Measurements from ENCODE around the gene TNNC1.

The TNNC1 gene

GRCh38 chr3:52470920-52471319 is 17.1 kb upstream of the TNNC1 start:
- in situ Hi-C loops (cut with HindIII; ENCODE audit: low sequenced_read_pairs) = no loop called here
- no peak overlapping the region for H3K4me3 ChIP-seq (ENCODE audit: low read depth, low read length)
- no peak for DNase-seq (ENCODE audit: low read depth, low spot score)
- TF ChIP-seq, protein P1, sequence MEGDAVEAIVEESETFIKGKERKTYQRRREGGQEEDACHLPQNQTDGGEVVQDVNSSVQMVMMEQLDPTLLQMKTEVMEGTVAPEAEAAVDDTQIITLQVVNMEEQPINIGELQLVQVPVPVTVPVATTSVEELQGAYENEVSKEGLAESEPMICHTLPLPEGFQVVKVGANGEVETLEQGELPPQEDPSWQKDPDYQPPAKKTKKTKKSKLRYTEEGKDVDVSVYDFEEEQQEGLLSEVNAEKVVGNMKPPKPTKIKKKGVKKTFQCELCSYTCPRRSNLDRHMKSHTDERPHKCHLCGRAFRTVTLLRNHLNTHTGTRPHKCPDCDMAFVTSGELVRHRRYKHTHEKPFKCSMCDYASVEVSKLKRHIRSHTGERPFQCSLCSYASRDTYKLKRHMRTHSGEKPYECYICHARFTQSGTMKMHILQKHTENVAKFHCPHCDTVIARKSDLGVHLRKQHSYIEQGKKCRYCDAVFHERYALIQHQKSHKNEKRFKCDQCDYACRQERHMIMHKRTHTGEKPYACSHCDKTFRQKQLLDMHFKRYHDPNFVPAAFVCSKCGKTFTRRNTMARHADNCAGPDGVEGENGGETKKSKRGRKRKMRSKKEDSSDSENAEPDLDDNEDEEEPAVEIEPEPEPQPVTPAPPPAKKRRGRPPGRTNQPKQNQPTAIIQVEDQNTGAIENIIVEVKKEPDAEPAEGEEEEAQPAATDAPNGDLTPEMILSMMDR (IDR thresholded peaks at IDR 0.05; ENCODE audit: low read depth, low read length) = no peak

DNA sequence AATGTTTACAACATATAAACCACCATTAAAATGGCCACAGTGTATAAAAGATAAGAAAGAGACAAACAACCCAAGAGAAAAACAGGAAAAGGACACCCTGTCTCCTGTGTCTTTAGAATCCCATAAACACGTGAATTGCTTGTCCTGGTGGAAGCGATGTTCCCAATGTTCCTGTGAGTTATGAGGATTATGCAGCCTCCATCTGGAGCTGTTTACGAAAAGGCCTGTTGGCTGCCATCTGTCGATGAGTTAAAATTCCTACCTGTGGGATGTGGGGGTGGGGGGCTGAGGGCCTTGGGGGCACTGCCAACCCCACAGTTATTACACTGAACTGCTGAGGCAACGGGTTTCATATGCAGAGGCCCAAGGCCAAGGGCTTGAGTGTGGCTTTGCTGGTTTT is 15.2 kb upstream of the TNNC1 start:
- in situ Hi-C loops (cut with HindIII; ENCODE audit: low sequenced_read_pairs) = no loop called here
- DNase-seq (ENCODE audit: low read depth, low spot score) = no peak
- TF ChIP-seq, protein P1 (IDR thresholded peaks at IDR 0.05; ENCODE audit: low read depth, low read length) = no peak
- no peak overlapping the region for H3K4me3 ChIP-seq (ENCODE audit: low read depth, low read length)

- no peak overlapping the region for H3K4me3 ChIP-seq (ENCODE audit: low read depth, low read length)
- in situ Hi-C loops (cut with HindIII; ENCODE audit: low sequenced_read_pairs) = no loop called here
- TF ChIP-seq, protein P1 (IDR thresholded peaks at IDR 0.05; ENCODE audit: low read depth, low read length) = no peak
- DNase-seq (ENCODE audit: low read depth, low spot score) = no peak
These were observed 14.5 kb upstream of the TNNC1 start for GRCh38 chr3:52468336-52468735.

DNA sequence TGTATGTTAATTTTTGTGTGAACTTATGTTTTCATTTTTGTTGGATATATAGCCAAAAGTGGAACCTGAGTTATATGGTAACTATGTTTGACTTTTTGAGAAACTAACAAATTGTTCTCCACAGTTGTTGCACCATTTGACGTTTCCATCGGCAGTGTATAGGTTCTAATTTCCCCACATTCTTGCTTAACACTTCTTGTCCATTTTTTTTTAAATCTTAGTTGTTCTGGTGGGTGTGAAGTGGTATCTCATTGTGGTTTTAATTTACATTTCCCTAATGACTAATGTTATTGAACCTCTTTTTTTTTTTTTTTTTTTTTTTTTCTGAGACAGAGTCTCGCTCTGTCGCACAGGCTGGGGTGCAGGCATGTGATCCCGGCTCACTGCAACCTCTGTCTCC is 9.6 kb upstream of the TNNC1 start:
- in situ Hi-C loops (cut with HindIII; ENCODE audit: low sequenced_read_pairs) = no loop called here
- TF ChIP-seq, protein P1 (IDR thresholded peaks at IDR 0.05; ENCODE audit: low read depth, low read length) = no peak
- DNase-seq (ENCODE audit: low read depth, low spot score) = no peak
- no peak overlapping the region for H3K4me3 ChIP-seq (ENCODE audit: low read depth, low read length)

DNA sequence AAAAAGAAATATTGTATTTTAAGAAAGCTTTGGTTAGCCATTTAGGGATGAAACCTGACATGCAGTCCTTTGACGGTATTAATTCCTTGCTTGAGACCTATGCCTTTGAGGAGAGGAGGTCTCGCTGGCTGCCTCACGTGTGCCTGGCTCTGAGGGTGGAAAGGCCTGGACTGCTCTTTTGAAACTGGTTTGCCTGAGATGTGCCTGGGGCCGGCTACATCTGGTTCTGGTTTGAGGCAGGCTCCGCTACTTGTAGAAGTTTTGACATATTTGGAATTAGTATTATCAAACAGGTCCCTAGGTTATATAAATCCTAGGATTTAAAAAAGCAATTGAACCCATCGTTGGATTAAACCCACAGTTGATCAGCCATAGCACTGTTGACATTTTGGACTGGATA is 8.0 kb upstream of the TNNC1 start:
- H3K4me3 ChIP-seq (ENCODE audit: low read depth, low read length) = no peak overlapping the region
- in situ Hi-C loops (cut with HindIII; ENCODE audit: low sequenced_read_pairs) = no loop called here

GRCh38 chr3:52458770-52459545 is 5.1 kb upstream of the TNNC1 start:
- TF ChIP-seq, protein P1 (IDR thresholded peaks at IDR 0.05; ENCODE audit: low read depth, low read length) = no peak
- in situ Hi-C loops (cut with HindIII; ENCODE audit: low sequenced_read_pairs) = no loop called here
- no peak for DNase-seq (ENCODE audit: low read depth, low spot score)
- no peak overlapping the region for H3K4me3 ChIP-seq (ENCODE audit: low read depth, low read length)

More for the DNA sequence above, 8.0 kb upstream of the TNNC1 start:
- no peak for DNase-seq (ENCODE audit: low read depth, low spot score)
- TF ChIP-seq, protein P1 (IDR thresholded peaks at IDR 0.05; ENCODE audit: low read depth, low read length) = no peak
